Kidney (tissue), 14 donors: ENCODE results near the gene NID2. TPM values are rescaled to one million over a fixed set of nuclear protein-coding genes. Genes with fewer than 3 reads are reported as not detected.

ENCODE experiments used
- DNase-seq, 5 donors: peaks; one replicate each; pipeline ENCODE4 v3.0.0-alpha.2; 2013 to 2020
- FAIRE-seq: peaks from 2 replicates; lab custom pipeline; 2012; peaks lifted over from hg19 to GRCh38; lab: Jason Lieb, UNC
- H3K27ac ChIP-seq, 2 donors: one replicate each; pipeline ENCODE4 v1.7.0; 2013; ENCODE audit warnings: low read depth in 2 of 2, low read length in 2 of 2, inconsistent platforms in 1 of 2
- H3K27me3 ChIP-seq: one replicate; pipeline ENCODE4 v1.7.1; 2013; ENCODE audit warnings: low read length, inconsistent platforms; ENCODE audit not compliant: control insufficient read depth, insufficient read depth
- H3K36me3 ChIP-seq, 3 donors: one replicate each; pipeline versions ENCODE4 v1.7.0 to v1.7.1; 2013; ENCODE audit warnings: low read length in 3 of 3, control low read depth in 1 of 3, inconsistent platforms in 1 of 3; ENCODE audit not compliant: insufficient read depth in 3 of 3, control insufficient read depth in 2 of 3
- H3K4me1 ChIP-seq, 3 donors: one replicate each; pipeline versions ENCODE4 v1.7.0 to v1.7.1; 2013; ENCODE audit warnings: low read length in 3 of 3, inconsistent platforms in 1 of 3, low read depth in 1 of 3; ENCODE audit not compliant: control insufficient read depth in 2 of 3, insufficient read depth in 2 of 3
- H3K4me3 ChIP-seq, 3 donors: one replicate each; pipeline versions ENCODE4 v1.7.0 to v1.8.1; 2013; ENCODE audit warnings: low read length in 3 of 3, control low read depth in 1 of 3, inconsistent platforms in 1 of 3
- H3K9ac ChIP-seq, 3 donors: one replicate each; pipeline versions ENCODE4 v1.7.0 to v1.7.1; 2013; ENCODE audit warnings: low read length in 3 of 3, control low read depth in 1 of 3, inconsistent platforms in 1 of 3
- H3K9me3 ChIP-seq, 3 donors: one replicate each; pipeline versions ENCODE4 v1.7.0 to v1.7.1; 2013; ENCODE audit warnings: low read length in 3 of 3, control low read depth in 1 of 3, inconsistent platforms in 1 of 3; ENCODE audit not compliant: control insufficient read depth in 2 of 3, insufficient read depth in 1 of 3
- CTCF ChIP-seq: IDR thresholded peaks from 3 replicates; pipeline ENCODE4 v1.5.1; 2012; ENCODE audit warnings: mild to moderate bottlenecking, moderate library complexity, borderline replicate concordance; ENCODE audit not compliant: insufficient read depth; ENCODE audit errors: extremely low read depth
- intact Hi-C: fragments of 100-400 bp; cut with DNase I; formaldehyde crosslinking; loops from one replicate; pipeline ENCODE4 v1.11.1; 2022
- polyA plus RNA-seq: library from polyadenylated mRNA; stranded (reverse); fragments of 350-450 nt; fragmentation: Illumina TruSeq; extraction: RNeasy Lipid Tissue Mini Kit (QIAGEN cat#74804); gene quantifications from one replicate; pipeline ENCODE4 v1.2.3, GENCODE V29; 2014; ENCODE audit warnings: low read depth, low replicate concordance; ENCODE audit not compliant: insufficient read depth
- total RNA-seq: library from RNA; stranded (reverse); fragmentation: NEBNext Ultra II Directional; extraction: Animal tissue kit (Norgen Biotek cat#: 25700); gene quantifications from one replicate; pipeline ENCODE4 v1.2.1, GENCODE V29; 2021
- donor health status: control.
- donor health status: control.
- donor health status: control.
- donor health status: control.
- donor health status: control.
- donor health status: DM: yes; HTN: yes; CAD: no.
- donor health status: Normal renal cell carcinoma (clear cell type).

Gene NID2
- total and polyA plus RNA-seq, 2 donors from 2014 or later, result 7.1 to 37.7 TPM

GRCh38 chr14:52091928-52092327, 23.1 kb upstream of the NID2 start:
- no peak overlapping the region for H3K4me3 ChIP-seq
- no peak overlapping the region for H3K27ac ChIP-seq
- DNase-seq, result no peak
- H3K36me3 ChIP-seq, result no peaks in the 10 kb centered on the region
- no peak for FAIRE-seq
- no peaks in the 10 kb centered on the region for H3K27me3 ChIP-seq
- no peak overlapping the region for H3K9ac ChIP-seq
- intact Hi-C loops, result no loop called here
- no peak for TF ChIP-seq CTCF
- no peaks in the 10 kb centered on the region for H3K4me1 ChIP-seq
- no peaks in the 10 kb centered on the region for H3K9me3 ChIP-seq

GRCh38 chr14:52090936-52091335, 22.1 kb upstream of the NID2 start:
- Histone ChIP-seq H3K27me3 (no peaks in the 10 kb centered on the region), H3K4me3 (no peak overlapping the region), H3K4me1 (no peaks in the 10 kb centered on the region), H3K36me3 (no peaks in the 10 kb centered on the region), H3K9ac (no peak overlapping the region), H3K27ac (no peak overlapping the region), H3K9me3 (no peaks in the 10 kb centered on the region)
- FAIRE-seq (no peak), DNase-seq (no peak)
- intact Hi-C loops, result no loop called here
- no peak for TF ChIP-seq CTCF

GRCh38 chr14:52089218-52089617, 20.4 kb upstream of the NID2 start:
- no peaks in the 10 kb centered on the region for H3K36me3 ChIP-seq
- H3K27ac ChIP-seq, result no peak overlapping the region
- no peaks in the 10 kb centered on the region for H3K9me3 ChIP-seq
- H3K27me3 ChIP-seq, result no peaks in the 10 kb centered on the region
- intact Hi-C loops, result no loop called here
- no peak for TF ChIP-seq CTCF
- DNase-seq (no peak), FAIRE-seq (no peak)
- no peak overlapping the region for H3K9ac ChIP-seq
- H3K4me3 ChIP-seq, result no peak overlapping the region
- no peaks in the 10 kb centered on the region for H3K4me1 ChIP-seq

GRCh38 chr14:52086711-52087110, 17.9 kb upstream of the NID2 start:
- no peaks in the 10 kb centered on the region for H3K36me3 ChIP-seq
- TF ChIP-seq CTCF, result no peak
- no peaks in the 10 kb centered on the region for H3K27me3 ChIP-seq
- H3K27ac ChIP-seq, result no peak overlapping the region
- FAIRE-seq (no peak), DNase-seq (no peak)
- no peaks in the 10 kb centered on the region for H3K9me3 ChIP-seq
- intact Hi-C loops, result no loop called here
- no peak overlapping the region for H3K4me3 ChIP-seq
- no peak overlapping the region for H3K9ac ChIP-seq
- H3K4me1 ChIP-seq, result no peaks in the 10 kb centered on the region
